Body of pancreas (tissue), 4 donors: ENCODE results near the gene CLIC6.

ENCODE experiments used
- POLR2A ChIP-seq, 3 donors: fragments of 450-650 bp; IDR thresholded peaks; one replicate each; pipeline ENCODE4 v1.6.1; 2016; ENCODE audit warnings: antibody characterized with exemption in 3 of 3, mild to moderate bottlenecking in 2 of 3
- TF ChIP-seq, protein P1 (sequence below), 7 experiments: fragments of 450-650 bp in 4 of 7; fragments of 200-600 bp in 3 of 7; sonication (generic) in 3 of 7; IDR thresholded peaks; one replicate each; pipeline ENCODE4 v1.5.1; 2016 to 2019; ENCODE audit warnings: antibody characterized with exemption in 7 of 7

DNA sequence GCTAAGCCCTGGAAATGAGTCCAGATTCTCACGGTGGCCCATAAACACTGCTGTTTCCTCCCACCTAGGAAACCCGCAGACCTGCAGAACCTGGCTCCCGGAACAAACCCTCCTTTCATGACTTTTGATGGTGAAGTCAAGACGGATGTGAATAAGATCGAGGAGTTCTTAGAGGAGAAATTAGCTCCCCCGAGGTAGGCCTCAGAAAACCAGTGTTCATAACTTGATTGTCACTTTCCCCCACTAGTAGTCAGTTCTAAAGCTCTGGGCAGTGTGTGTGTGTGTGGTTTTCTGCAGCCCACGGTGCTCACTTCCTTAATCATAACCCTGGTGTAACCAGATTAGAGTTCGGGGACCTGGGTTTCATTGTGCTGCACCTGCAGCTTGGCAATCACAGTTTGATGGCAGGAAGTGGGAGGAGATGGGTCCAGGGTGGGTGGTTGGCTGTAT lies 39.1 kb downstream of the CLIC6 start:
- no peak for TF ChIP-seq POLR2A (IDR thresholded peaks at IDR 0.05)
- TF ChIP-seq, protein P1, sequence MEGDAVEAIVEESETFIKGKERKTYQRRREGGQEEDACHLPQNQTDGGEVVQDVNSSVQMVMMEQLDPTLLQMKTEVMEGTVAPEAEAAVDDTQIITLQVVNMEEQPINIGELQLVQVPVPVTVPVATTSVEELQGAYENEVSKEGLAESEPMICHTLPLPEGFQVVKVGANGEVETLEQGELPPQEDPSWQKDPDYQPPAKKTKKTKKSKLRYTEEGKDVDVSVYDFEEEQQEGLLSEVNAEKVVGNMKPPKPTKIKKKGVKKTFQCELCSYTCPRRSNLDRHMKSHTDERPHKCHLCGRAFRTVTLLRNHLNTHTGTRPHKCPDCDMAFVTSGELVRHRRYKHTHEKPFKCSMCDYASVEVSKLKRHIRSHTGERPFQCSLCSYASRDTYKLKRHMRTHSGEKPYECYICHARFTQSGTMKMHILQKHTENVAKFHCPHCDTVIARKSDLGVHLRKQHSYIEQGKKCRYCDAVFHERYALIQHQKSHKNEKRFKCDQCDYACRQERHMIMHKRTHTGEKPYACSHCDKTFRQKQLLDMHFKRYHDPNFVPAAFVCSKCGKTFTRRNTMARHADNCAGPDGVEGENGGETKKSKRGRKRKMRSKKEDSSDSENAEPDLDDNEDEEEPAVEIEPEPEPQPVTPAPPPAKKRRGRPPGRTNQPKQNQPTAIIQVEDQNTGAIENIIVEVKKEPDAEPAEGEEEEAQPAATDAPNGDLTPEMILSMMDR (IDR thresholded peaks at IDR 0.05), result no peak
